ENCODE measurements around the gene KPNA3.

Gene KPNA3

GRCh38 chr13:49676581-49677298, 115.7 kb downstream of the KPNA3 start:
- DNase-seq (ENCODE audit: low spot score): no peak

- no peak for DNase-seq (ENCODE audit: low spot score)
Measured at GRCh38 chr13:49670828-49671227, 121.7 kb downstream of the KPNA3 start.

- DNase-seq (ENCODE audit: low spot score): peak; percentile 81
Measured at GRCh38 chr13:49669735-49670309, 122.7 kb downstream of the KPNA3 start.

GRCh38 chr13:49667773-49668172, 124.7 kb downstream of the KPNA3 start:
- DNase-seq (ENCODE audit: low spot score): no peak

GRCh38 chr13:49664606-49665005, 127.9 kb downstream of the KPNA3 start:
- DNase-seq (ENCODE audit: low spot score): no peak

- no peak for DNase-seq (ENCODE audit: low spot score)
Measured at GRCh38 chr13:49657241-49657641, 135.2 kb downstream of the KPNA3 start.

GRCh38 chr13:49655906-49656305, 136.6 kb downstream of the KPNA3 start:
- DNase-seq (ENCODE audit: low spot score): no peak

GRCh38 chr13:49654011-49654410, 138.5 kb downstream of the KPNA3 start:
- DNase-seq (ENCODE audit: low spot score): no peak

GRCh38 chr13:49653478-49653877, 139.0 kb downstream of the KPNA3 start:
- no peak for DNase-seq (ENCODE audit: low spot score)

GRCh38 chr13:49652355-49653305, 139.9 kb downstream of the KPNA3 start:
- peak; percentile 70 for DNase-seq (ENCODE audit: low spot score)

- no peak for DNase-seq (ENCODE audit: low spot score)
Measured at GRCh38 chr13:49651570-49652354, 140.7 kb downstream of the KPNA3 start.

- no peak for DNase-seq (ENCODE audit: low spot score)
Measured at GRCh38 chr13:49649963-49650312, 142.5 kb downstream of the KPNA3 start.
